Adipocyte (in vitro differentiated cells): Measurements from ENCODE around the gene MCRS1.

Experiments used
- DNase-seq: peaks from one replicate; pipeline ENCODE4 v3.0.0-alpha.2; 2015; ENCODE audit warnings: low read depth
- H3K27me3 ChIP-seq: replicated peaks from 2 replicates; pipeline ENCODE4 v1.7.0; 2013; ENCODE audit warnings: mild to moderate bottlenecking, low read length, moderate library complexity; ENCODE audit not compliant: control insufficient read depth, insufficient read depth
- H3K36me3 ChIP-seq: 2 replicates; pipeline ENCODE4 v1.7.0; 2013; ENCODE audit warnings: low read length, mild to moderate bottlenecking, moderate library complexity; ENCODE audit not compliant: control insufficient read depth, insufficient read depth, severe bottlenecking
- H3K4me1 ChIP-seq: 2 replicates; pipeline ENCODE4 v1.7.0; 2013; ENCODE audit warnings: mild to moderate bottlenecking, low read length, moderate library complexity; ENCODE audit not compliant: control insufficient read depth, insufficient read depth
- H3K4me3 ChIP-seq: 2 replicates; pipeline ENCODE4 v1.7.0; 2013; ENCODE audit warnings: mild to moderate bottlenecking, low read length, moderate library complexity
- H3K9ac ChIP-seq: 2 replicates; pipeline ENCODE4 v1.7.0; 2013; ENCODE audit warnings: mild to moderate bottlenecking, low read length, moderate library complexity
- H3K9me3 ChIP-seq: 2 replicates; pipeline ENCODE4 v1.7.0; 2013; ENCODE audit warnings: mild to moderate bottlenecking, low read length, moderate library complexity; ENCODE audit not compliant: control insufficient read depth

MCRS1 gene

GRCh38 chr12:49598527-49598926 is 30.6 kb upstream of the MCRS1 start:
- Histone ChIP-seq H3K4me3 (no peak overlapping the region), H3K4me1 (no peaks in the 10 kb centered on the region), H3K9ac (no peak overlapping the region), H3K36me3 (peaks cover 6% of the 10 kb centered on the region), H3K27me3 (no peaks in the 10 kb centered on the region), H3K9me3 (no peaks in the 10 kb centered on the region)
- DNase-seq = no peak

GRCh38 chr12:49588721-49589516 is 21.0 kb upstream of the MCRS1 start:
- Histone ChIP-seq H3K4me3 (no peak overlapping the region), H3K4me1 (peaks cover 15% of the 10 kb centered on the region), H3K27me3 (no peaks in the 10 kb centered on the region), H3K9me3 (peaks cover 4% of the 10 kb centered on the region), H3K9ac (no peak overlapping the region), H3K36me3 (peaks cover 6% of the 10 kb centered on the region)
- no peak for DNase-seq

- no peak overlapping the region for H3K4me3 ChIP-seq
- H3K9ac ChIP-seq = no peak overlapping the region
- H3K9me3 ChIP-seq = peaks cover 4% of the 10 kb centered on the region
- no peak for DNase-seq
- peaks cover 21% of the 10 kb centered on the region for H3K4me1 ChIP-seq
- peaks cover 6% of the 10 kb centered on the region for H3K36me3 ChIP-seq
- no peaks in the 10 kb centered on the region for H3K27me3 ChIP-seq
These were observed 20.3 kb upstream of the MCRS1 start for GRCh38 chr12:49588281-49588680.

GRCh38 chr12:49587174-49587908 is 19.4 kb upstream of the MCRS1 start:
- no peak overlapping the region for H3K4me3 ChIP-seq

GRCh38 chr12:49585477-49586459 is 17.8 kb upstream of the MCRS1 start:
- Histone ChIP-seq H3K4me3 (no peak overlapping the region), H3K4me1 (peaks cover 32% of the 10 kb centered on the region), H3K27me3 (no peaks in the 10 kb centered on the region), H3K36me3 (no peaks in the 10 kb centered on the region), H3K9ac (no peak overlapping the region), H3K9me3 (no peaks in the 10 kb centered on the region)
- DNase-seq = peak; percentile 16

More at GRCh38 chr12:49587174-49587908, 19.4 kb upstream of the MCRS1 start:
- H3K4me1 ChIP-seq = peaks cover 30% of the 10 kb centered on the region
- no peak for DNase-seq
- no peak overlapping the region for H3K9ac ChIP-seq
- no peaks in the 10 kb centered on the region for H3K27me3 ChIP-seq
- H3K36me3 ChIP-seq = peaks cover 6% of the 10 kb centered on the region
- peaks cover 4% of the 10 kb centered on the region for H3K9me3 ChIP-seq

GRCh38 chr12:49584591-49584990 is 16.6 kb upstream of the MCRS1 start:
- no peaks in the 10 kb centered on the region for H3K27me3 ChIP-seq
- no peak overlapping the region for H3K4me3 ChIP-seq
- no peaks in the 10 kb centered on the region for H3K9me3 ChIP-seq
- DNase-seq = no peak
- H3K4me1 ChIP-seq = peaks cover 32% of the 10 kb centered on the region
- H3K36me3 ChIP-seq = no peaks in the 10 kb centered on the region
- H3K9ac ChIP-seq = no peak overlapping the region

- Histone ChIP-seq H3K9me3 (no peaks in the 10 kb centered on the region), H3K9ac (peak overlapping the region; percentile 37), H3K4me3 (no peak overlapping the region), H3K36me3 (no peaks in the 10 kb centered on the region), H3K27me3 (no peaks in the 10 kb centered on the region), H3K4me1 (peaks cover 27% of the 10 kb centered on the region)
- DNase-seq = peak; percentile 19
These were observed 15.6 kb upstream of the MCRS1 start for GRCh38 chr12:49583366-49584094.

- Histone ChIP-seq H3K9me3 (no peaks in the 10 kb centered on the region), H3K4me1 (peaks cover 27% of the 10 kb centered on the region), H3K27me3 (no peaks in the 10 kb centered on the region), H3K9ac (no peak overlapping the region), H3K36me3 (peaks cover under 1% of the 10 kb centered on the region), H3K4me3 (no peak overlapping the region)
- peak; percentile 56 for DNase-seq
These were observed 14.9 kb upstream of the MCRS1 start for GRCh38 chr12:49582850-49583249.

GRCh38 chr12:49582201-49582600 is 14.3 kb upstream of the MCRS1 start:
- H3K27me3 ChIP-seq = no peaks in the 10 kb centered on the region
- H3K9me3 ChIP-seq = no peaks in the 10 kb centered on the region
- DNase-seq = no peak
- no peak overlapping the region for H3K4me3 ChIP-seq
- H3K4me1 ChIP-seq = peaks cover 27% of the 10 kb centered on the region
- no peak overlapping the region for H3K9ac ChIP-seq
- H3K36me3 ChIP-seq = peaks cover 5% of the 10 kb centered on the region
